Gastrocnemius medialis (tissue), 4 donors: ENCODE results near the gene RGCC. TPM values are rescaled to one million over a fixed set of nuclear protein-coding genes. Genes with fewer than 3 reads are reported as not detected.

Experiments used
- ATAC-seq, 2 donors: fragments of 150-250 bp; one replicate each; pipeline ENCODE4 v1.9.1; 2016
- DNase-seq, 2 donors: peaks; one replicate each; pipeline ENCODE4 v3.0.0-alpha.2; 2019
- H3K27ac ChIP-seq, 4 donors: fragments of 200-600 bp; sonication (generic); 1 replicate in 1 of 4; 2 replicates in 3 of 4; pipeline ENCODE4 v1.5.1; 2016 to 2018; ENCODE audit warnings: mild to moderate bottlenecking in 2 of 4, moderate library complexity in 1 of 4
- H3K27me3 ChIP-seq, 3 donors: fragments of 200-600 bp; sonication (generic) in 2 of 3; 1 replicate in 1 of 3; 2 replicates in 2 of 3; pipeline versions ENCODE4 v1.5.1 to v1.6.0; 2016 to 2019; ENCODE audit warnings: mild to moderate bottlenecking in 1 of 3, moderate library complexity in 1 of 3
- H3K36me3 ChIP-seq, 2 donors: fragments of 200-600 bp; sonication (generic) in 1 of 2; one replicate each; pipeline ENCODE4 v1.5.1; 2017 to 2018
- H3K4me1 ChIP-seq, 2 donors: fragments of 200-600 bp; sonication (generic) in 1 of 2; one replicate each; pipeline ENCODE4 v1.5.1; 2016 to 2017; ENCODE audit warnings: mild to moderate bottlenecking in 2 of 2
- H3K4me3 ChIP-seq, 4 donors: fragments of 200-600 bp; sonication (generic) in 3 of 4; 1 replicate in 1 of 4; 2 replicates in 3 of 4; pipeline ENCODE4 v1.5.1; 2016 to 2019; ENCODE audit warnings: mild to moderate bottlenecking in 2 of 4
- H3K9me3 ChIP-seq, 3 donors: fragments of 200-600 bp; sonication (generic) in 2 of 3; 1 replicate in 1 of 3; 2 replicates in 2 of 3; pipeline ENCODE4 v1.5.1; 2016 to 2019
- POLR2A ChIP-seq, 2 donors: fragments of 450-650 bp; IDR thresholded peaks; one replicate each; pipeline ENCODE4 v1.6.1; 2017; ENCODE audit warnings: antibody characterized with exemption in 2 of 2, mild to moderate bottlenecking in 2 of 2, moderate library complexity in 2 of 2
- in situ Hi-C, 4 donors: fragments of 200-750 bp; cut with MboI; loops; one replicate each; pipeline versions ENCODE4 v1.15.0 to v1.8.0; 2017; ENCODE audit warnings: low sequenced_read_pairs in 4 of 4
- intact Hi-C: fragments of 100-400 bp; cut with DNase I; formaldehyde crosslinking; loops from one replicate; pipeline ENCODE4 v1.15.1; 2023; ENCODE audit warnings: low total_unique reads
- total RNA-seq, 4 donors: library from RNA; depleted of rRNA; stranded (reverse); fragments of >200 nt; gene quantifications; one replicate each; pipeline versions ENCODE4 v1.1.0 to v1.2.3, GENCODE V29; 2016
- TF ChIP-seq, protein P1 (sequence below), 5 experiments: fragments of 450-650 bp in 3 of 5; fragments of 200-600 bp in 2 of 5; sonication (generic) in 2 of 5; IDR thresholded peaks in 4 of 5; conservative IDR thresholded peaks in 1 of 5; 1 replicate in 4 of 5; 2 replicates in 1 of 5; pipeline ENCODE4 v1.5.1; 2016 to 2019; ENCODE audit warnings: antibody characterized with exemption in 5 of 5, mild to moderate bottlenecking in 3 of 5, moderate library complexity in 3 of 5

The RGCC gene
- total RNA-seq, 4 donors from 2014 or later = 56.1 to 135 (median 92.0) TPM

DNA sequence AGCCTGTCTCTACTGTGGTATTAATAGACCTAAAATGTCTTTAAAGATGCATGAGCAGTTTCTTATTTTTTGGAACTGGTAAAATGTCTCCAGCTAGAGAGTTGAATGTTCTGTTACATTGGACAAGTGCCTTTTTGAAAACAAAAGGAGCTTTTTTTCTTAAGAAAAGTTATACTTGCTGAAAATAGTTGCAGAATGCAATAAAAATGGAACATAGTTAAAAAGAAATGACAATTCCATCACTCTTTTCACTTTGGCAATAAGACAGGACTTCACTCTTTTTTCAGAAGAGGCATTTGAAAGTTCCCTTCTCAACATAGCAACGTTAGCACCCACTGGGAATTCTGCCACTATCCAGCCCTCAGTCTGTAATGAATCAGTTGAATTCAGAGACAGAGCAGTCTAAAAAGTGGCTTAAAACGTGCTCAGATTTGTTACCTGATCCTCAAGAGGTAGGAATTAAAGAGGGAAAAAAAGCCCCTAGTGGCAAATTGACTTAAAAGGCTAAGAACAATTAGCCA lies 10.1 kb downstream of the RGCC start:
- Histone ChIP-seq H3K4me1 (peaks cover 5 to 9% of the 10 kb centered on the region in 2 donors), H3K36me3 (peaks cover 0 to 9% of the 10 kb centered on the region in 2 donors), H3K9me3 (no peaks in the 10 kb centered on the region), H3K27me3 (no peaks in the 10 kb centered on the region), H3K4me3 (no peak overlapping the region), H3K27ac (no peak overlapping the region)
- in situ Hi-C loops = loop anchor here in 2 of 4 donors (25.0 kb wide), 2 partner anchors 170 to 195 kb away; no protein-coding TSS in a partner anchor
- DNase-seq (no peak), ATAC-seq (no peak)
- intact Hi-C loops = no loop called here
- TF ChIP-seq, protein P1, sequence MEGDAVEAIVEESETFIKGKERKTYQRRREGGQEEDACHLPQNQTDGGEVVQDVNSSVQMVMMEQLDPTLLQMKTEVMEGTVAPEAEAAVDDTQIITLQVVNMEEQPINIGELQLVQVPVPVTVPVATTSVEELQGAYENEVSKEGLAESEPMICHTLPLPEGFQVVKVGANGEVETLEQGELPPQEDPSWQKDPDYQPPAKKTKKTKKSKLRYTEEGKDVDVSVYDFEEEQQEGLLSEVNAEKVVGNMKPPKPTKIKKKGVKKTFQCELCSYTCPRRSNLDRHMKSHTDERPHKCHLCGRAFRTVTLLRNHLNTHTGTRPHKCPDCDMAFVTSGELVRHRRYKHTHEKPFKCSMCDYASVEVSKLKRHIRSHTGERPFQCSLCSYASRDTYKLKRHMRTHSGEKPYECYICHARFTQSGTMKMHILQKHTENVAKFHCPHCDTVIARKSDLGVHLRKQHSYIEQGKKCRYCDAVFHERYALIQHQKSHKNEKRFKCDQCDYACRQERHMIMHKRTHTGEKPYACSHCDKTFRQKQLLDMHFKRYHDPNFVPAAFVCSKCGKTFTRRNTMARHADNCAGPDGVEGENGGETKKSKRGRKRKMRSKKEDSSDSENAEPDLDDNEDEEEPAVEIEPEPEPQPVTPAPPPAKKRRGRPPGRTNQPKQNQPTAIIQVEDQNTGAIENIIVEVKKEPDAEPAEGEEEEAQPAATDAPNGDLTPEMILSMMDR (IDR thresholded peaks at IDR 0.05 in 4 of 5, conservative IDR thresholded peaks at IDR 0.05 in 1 of 5) = no peak
- no peak for TF ChIP-seq POLR2A (IDR thresholded peaks at IDR 0.05)

DNA sequence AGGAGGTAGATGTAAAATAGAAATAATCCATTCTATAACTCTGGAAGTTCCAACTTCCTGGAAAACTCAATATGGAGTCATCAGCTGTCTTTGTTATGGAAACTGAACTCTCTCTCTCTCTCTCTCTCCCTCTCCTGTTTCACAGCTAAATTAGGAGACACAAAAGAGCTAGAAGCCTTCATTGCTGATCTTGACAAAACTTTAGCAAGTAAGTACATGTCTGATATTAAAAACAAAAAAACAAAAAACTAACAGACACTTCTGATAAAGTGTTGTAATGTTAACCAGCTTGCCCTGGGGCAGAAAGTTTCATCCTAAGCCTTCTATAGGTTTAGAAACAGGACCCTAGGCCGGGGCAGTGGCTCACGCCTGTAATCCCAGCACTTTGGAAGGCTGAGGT lies 11.3 kb downstream of the RGCC start:
- ATAC-seq (no peak), DNase-seq (no peak)
- intact Hi-C loops = no loop called here
- no peaks in the 10 kb centered on the region for H3K9me3 ChIP-seq
- in situ Hi-C loops = loop anchor here in 2 of 4 donors (25.0 kb wide), 2 partner anchors 169 to 194 kb away; no protein-coding TSS in a partner anchor
- H3K27me3 ChIP-seq = no peaks in the 10 kb centered on the region
- peaks cover 5 to 9% of the 10 kb centered on the region in 2 donors for H3K4me1 ChIP-seq
- no peak for TF ChIP-seq POLR2A (IDR thresholded peaks at IDR 0.05)
- TF ChIP-seq, protein P1 (IDR thresholded peaks at IDR 0.05 in 4 of 5, conservative IDR thresholded peaks at IDR 0.05 in 1 of 5) = no peak
- no peak overlapping the region for H3K27ac ChIP-seq
- H3K4me3 ChIP-seq = no peak overlapping the region
- H3K36me3 ChIP-seq = peaks cover 0 to 9% of the 10 kb centered on the region in 2 donors

DNA sequence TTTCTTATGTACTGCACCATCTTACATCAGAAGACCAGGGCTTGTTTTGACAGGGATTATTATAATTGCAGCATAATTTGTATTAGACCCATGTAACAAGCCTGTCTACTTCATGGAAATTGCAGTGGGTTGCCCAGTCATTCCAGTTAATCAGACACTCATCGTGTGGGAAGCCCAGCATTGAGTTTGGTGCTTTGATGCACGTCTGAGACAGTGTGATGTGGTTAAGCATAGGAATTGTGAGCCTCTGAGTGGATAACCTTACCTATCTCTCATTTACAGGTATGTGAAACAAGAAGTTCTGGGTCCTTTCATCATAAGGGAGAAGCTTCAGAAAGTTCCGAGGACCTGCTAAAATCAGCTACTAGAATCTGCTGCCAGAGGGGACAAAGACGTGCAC lies 12.8 kb downstream of the RGCC start:
- H3K4me1 ChIP-seq = peaks cover 5 to 9% of the 10 kb centered on the region in 2 donors
- intact Hi-C loops (no loop called here), in situ Hi-C loops (loop anchor here in 2 of 4 donors (25.0 kb wide), 2 partner anchors 167 to 192 kb away; no protein-coding TSS in a partner anchor)
- no peaks in the 10 kb centered on the region for H3K27me3 ChIP-seq
- no peaks in the 10 kb centered on the region for H3K9me3 ChIP-seq
- peaks cover 0 to 9% of the 10 kb centered on the region in 2 donors for H3K36me3 ChIP-seq
- DNase-seq = no peak
- no peak for ATAC-seq
- no peak for TF ChIP-seq POLR2A (IDR thresholded peaks at IDR 0.05)
- TF ChIP-seq, protein P1 (IDR thresholded peaks at IDR 0.05 in 4 of 5, conservative IDR thresholded peaks at IDR 0.05 in 1 of 5) = no peak
- no peak overlapping the region for H3K27ac ChIP-seq
- H3K4me3 ChIP-seq = no peak overlapping the region

DNA sequence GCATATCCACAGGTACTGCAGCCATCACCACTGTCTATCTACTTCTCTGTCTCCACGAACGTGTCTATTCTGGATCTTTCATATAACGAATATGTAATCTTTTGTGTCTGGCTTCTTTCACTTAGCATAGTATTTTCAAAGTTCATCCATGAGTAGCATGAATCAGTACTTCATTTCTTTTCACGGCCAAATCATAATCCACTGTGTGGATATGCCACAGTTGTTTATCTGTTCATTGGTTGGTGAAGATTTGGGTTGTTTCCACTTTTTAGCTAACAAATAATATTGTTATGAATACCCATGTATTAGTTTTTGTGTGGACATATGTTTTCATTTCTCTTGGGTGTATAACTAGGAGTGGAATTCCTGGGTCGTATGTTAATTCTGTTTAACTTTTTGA lies 14.4 kb downstream of the RGCC start:
- in situ Hi-C loops (loop anchor here in 2 of 4 donors (25.0 kb wide), 2 partner anchors 166 to 191 kb away; no protein-coding TSS in a partner anchor), intact Hi-C loops (no loop called here)
- H3K36me3 ChIP-seq = peaks cover 0 to 9% of the 10 kb centered on the region in 2 donors
- ATAC-seq (no peak), DNase-seq (no peak)
- no peak overlapping the region for H3K27ac ChIP-seq
- H3K27me3 ChIP-seq = no peaks in the 10 kb centered on the region
- H3K4me1 ChIP-seq = peaks cover 5 to 9% of the 10 kb centered on the region in 2 donors
- no peaks in the 10 kb centered on the region for H3K9me3 ChIP-seq
- H3K4me3 ChIP-seq = no peak overlapping the region
- TF ChIP-seq, protein P1 (IDR thresholded peaks at IDR 0.05 in 4 of 5, conservative IDR thresholded peaks at IDR 0.05 in 1 of 5) = no peak
- TF ChIP-seq POLR2A (IDR thresholded peaks at IDR 0.05) = no peak
